NOMO-1 treated with dmso at 0.1 percent for 144 hours (cell line): ENCODE results near the gene FKBP6.
"Not testable (repeated sequence)": the region's sequence is repeated elsewhere in the genome, so short reads cannot be mapped to it uniquely, and the experiment has no call there.

ENCODE experiments used
- DNase-seq: peaks from one replicate; lab custom pipeline; 2025; ENCODE audit not compliant: unreplicated experiment; lab: John Stamatoyannopoulos, UW

Gene FKBP6

DNA sequence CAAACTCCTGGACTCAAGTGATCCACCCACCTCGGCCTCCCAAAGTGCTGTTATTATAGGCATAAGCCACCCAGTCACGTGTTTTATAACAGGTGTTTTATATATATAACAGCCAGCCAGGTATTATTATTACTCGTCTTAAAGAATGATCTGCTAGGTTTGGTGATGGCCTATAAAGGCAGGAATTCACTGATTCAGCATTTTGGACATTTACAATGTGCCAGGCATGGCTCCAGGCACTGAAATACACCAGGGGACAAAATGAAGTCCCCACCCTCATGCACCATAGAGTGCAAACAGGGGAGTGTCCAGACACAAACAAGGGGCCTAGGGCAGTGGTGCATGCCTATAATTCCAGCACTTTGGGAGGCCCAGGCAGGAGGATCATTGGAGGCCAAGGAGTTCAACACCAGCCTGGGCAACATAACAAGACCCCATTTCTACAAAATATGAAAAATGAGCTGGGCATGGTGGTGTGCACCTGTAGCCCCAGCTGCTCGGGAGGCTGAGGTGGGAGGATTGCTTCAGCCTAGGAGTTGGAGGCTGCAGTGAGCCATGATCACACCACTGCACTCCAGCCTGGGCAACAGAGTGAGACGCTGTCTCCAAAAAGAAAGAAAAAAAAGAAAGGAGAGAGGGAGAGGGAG is 4.4 kb upstream of the FKBP6 start:
- DNase-seq, result not testable (repeated sequence)

DNA sequence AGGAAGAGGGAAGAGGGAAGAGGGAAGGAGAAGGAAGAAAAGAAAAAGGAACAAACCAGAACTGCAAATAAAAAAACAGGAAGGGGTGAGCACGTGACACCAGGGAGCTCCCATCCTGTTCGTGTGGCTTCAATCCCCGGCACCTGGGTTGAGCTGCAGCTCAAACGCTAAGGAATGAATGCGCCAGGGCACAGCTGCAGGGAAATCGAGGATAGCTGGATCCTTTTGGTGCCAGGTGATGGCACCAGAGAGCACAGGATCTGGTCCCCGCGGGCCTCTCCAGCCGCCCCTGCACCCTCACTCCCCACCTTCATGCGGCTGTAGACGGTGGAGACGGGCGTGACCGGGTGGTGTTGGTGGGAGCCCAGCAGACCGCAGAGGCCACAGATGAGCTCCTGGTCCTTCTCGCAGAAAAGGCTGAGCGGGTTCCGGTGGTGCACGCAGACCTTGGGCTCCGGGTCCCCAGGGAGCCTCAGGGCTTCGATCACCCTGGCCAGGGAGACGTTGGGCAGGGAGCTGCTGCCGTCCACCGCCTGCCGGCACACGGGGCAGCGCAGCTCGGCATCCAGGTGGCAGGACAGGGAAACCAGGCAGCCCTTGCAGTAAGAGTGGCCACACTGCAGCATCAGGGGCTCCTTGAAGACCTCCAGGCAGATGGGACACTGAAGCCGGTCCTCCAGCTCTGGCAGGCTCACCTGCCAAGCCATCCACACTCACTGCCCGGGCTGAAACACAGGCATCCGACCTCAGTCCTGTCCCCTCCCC is 3.7 kb upstream of the FKBP6 start:
- DNase-seq, result peak; percentile 89

DNA sequence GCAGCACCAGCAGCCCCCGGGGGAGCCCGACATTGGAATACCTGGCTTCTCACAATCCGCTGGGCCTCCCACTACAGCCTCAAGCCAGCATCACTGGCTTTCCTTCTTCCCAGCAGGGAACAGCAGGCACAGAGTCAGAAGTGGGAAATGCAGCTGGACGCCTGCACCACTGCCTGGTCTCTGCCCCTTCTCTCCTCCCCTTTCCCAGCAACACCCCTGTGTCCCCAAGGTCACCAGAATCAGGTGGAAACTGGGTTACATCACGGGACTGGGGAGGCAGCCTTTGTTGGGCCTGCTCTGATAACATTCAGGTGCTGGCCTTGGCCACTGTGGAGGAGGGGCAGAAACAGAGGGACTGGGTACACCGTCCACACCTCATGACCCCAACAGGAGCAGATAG is 2.5 kb upstream of the FKBP6 start:
- not testable (repeated sequence) for DNase-seq

DNA sequence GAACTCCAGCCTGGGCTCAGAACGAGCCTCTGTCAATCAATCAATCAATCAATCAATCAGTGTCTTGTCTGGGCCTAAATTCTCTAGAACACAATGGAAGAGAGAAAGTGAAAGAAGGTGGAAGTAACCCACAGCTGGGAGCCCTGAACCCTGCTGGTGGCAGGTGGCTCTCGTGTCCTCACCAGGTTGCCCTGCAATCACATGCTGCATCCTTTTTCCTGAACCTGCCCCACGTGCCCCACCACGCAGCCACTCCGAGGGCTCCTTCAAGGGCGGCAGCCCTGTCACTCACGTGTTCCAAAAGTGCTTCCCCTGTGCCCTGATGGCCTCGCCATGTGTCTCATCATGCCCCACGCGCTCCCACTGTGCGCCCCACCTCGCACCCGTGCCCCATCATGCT is 512 bp upstream of the FKBP6 start:
- DNase-seq, result not testable (repeated sequence)

DNA sequence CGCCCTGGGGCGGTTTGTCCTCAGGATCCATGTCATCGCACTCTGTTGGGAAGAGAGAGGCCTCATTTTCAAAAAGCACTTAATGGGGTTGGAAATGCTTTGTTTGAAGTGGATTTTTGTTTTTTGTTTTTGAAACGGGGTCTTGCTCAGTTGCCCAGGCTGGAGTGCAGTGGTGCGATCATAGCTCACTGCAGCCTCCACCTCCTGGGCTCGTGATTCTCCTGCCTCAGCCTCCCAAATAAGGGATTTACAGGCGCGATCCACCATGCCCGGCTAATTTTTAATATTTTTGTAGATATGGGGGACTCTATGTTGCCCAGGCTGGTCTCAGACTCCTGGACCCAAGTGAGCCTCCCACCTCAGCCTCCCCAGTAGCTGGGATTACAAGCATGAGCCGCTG is 735 bp downstream of the FKBP6 start:
- no peak for DNase-seq

DNA sequence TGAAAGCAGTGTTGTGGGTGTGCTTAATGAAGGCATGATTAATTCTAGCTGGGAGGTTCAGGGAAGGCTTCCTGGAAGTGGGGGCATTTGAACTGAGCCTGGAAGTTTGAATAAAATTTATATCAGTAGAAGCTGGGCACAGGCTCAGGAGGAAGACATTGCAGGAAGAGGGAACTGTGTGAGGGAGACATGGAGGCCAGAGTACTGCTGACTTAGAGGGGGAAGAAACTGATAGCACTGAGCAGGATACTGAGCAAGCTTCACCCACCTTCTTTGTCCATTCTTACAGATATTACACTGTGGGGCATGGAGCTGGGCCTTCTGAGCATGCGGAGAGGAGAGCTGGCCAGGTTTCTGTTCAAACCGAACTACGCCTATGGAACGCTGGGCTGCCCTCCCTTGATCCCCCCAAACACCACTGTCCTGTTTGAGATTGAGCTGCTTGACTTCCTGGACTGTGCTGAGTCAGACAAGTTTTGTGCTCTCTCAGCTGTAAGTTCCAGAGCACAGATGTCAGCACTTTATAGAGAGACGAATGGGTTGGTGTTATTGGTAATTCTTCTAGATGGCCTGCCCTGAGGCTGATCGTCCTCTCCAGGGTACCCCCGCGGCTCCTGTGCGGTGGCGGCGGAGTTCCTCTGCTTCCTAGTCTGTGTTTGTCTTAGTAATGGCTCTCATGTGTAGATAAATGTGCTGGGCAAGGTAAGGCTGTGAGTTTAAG is 2.1 kb downstream of the FKBP6 start:
- no peak for DNase-seq

DNA sequence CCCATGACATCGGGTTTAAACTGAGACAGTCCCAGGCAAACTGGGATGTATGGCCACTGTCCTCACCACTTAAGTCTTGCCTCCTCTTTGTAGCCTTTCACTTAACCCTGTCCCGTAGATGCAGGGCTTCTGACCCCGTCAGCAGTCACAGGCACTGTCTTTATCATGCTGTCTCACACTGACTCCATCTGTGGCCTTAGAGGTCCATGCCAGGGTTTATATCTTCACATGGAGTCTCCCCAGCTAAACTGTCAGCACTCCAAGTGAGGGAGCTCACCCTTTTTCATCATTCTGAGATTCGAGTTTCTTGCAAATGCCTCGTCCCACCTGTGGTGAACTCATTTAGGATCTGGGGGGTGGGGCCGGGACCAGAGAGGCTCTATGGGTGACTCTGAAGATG is 2.8 kb downstream of the FKBP6 start:
- no peak for DNase-seq

DNA sequence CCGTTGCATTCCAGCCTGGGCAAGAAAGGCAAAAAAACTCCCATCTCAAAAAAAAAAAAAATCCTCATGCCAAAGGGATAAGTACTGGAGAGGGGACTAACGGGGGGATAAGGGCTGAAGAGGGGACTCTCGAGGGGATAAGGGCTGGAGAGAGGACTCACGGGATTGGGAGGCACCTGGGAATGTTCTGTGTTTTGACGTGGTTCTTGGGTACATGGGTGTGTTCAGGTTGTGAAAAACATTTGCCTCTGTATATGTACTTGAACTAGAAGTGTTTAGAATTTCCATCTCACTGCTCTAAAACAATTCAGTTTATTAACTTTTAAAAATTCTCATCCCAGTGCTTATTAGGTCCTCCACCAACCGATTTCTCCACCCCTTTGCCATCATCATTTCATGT is 4.5 kb downstream of the FKBP6 start:
- no peak for DNase-seq

DNA sequence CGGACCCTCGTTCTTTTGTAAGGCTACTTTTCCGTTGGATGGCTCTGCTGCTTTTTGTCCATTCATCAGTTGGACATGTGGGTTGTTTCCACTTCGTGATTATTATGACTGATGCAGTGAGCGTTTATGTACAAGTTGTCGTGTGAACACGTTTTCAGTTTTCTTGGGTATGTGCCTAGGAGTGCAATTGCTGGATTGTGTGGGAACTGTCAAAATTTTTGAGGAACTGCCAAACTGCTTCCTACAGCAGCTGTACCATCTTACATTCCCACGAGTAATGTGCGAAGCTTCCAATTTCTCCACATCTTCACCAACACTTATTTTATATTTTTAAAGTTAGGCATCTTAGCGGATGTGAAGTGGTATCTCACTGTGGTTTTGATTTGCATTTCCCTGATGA is 10.4 kb downstream of the FKBP6 start:
- DNase-seq, result no peak

DNA sequence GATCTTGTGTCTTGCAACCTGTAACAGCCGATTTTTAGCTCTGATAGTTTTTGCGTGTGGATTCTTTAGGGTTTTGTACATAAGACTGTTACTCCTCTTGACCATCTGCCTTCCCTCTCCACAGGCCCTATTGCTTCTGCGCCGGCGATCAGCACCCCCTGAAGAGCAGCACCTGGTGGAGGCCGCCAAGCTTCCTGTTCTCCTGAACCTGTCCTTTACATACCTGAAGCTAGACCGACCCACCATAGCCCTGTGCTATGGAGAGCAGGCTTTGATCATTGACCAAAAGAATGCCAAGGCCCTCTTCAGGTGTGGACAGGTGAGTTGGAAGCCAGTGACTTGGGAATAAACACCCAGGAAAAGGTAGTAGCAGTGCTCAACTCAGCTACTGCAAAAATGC is 12.6 kb downstream of the FKBP6 start:
- DNase-seq, result no peak

DNA sequence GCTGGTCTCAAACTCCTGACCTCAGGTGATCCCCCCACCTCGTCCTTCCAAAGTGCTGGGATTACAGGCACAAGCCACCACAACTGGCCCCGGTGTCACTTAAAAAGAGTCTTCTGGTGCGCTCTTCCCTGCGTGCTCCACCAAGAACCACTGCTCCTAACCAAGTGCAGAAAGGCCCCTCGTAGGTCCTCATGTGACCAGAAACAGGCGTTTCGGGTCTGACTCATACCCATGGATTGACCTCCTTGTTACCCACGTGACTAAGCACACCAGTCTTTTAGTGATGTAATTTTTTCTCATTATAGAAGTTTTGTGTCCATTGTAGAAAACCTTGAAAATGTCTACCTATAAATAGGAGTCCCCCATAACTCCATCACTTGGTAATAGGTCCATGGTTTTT is 13.9 kb downstream of the FKBP6 start:
- DNase-seq, result peak; percentile 93

DNA sequence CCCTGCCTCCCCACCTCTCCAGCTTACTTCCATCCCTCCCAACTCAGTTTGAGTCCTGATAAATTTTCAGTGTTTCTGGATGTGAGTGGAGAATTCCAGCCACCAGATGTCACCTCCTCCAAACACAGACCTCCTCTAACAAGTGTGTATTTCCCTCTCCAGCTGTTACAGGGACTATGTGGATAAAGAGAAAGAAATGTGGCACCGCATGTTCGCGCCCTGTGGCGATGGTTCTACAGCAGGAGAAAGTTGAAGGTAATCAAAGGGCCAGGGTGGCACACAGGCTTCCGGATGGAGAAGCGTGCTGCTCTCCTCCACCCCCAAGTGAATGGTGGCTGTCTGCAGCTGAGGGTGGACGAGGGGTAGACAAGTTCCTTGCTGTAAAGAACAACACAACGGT is 14.7 kb downstream of the FKBP6 start:
- no peak for DNase-seq

DNA sequence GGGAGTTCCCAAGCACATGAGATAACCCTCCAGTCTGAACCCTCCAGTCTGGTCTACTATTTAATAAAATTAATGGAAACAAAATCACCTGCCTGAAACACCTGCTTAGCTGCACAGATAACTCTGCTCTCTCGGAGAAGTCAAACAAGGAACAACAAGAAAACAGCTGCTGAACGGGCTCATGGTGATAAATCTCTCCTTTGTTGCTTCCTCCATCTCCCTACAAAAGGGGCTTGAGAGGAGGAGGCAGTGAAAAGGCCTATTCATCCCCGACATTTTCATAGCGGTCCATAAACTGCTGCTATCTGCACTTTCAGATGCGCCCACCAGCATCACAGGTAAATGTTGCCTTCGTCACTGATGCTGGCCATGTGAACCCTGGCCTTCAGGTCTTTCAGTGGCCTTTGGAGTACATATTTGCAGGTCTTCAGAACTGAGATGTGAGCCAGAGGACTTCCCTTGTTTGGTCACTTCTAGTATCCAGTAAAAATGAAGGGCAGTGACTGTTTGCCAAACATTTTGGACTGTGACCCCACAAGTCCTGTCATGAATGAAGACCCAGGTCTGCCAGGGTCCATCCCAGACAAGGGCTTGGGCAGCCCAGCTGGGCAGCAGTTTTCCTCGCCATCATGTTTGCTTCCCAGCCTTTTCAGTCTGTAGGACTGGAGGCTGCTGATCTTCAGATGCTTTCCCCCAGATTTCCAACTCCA is 15.9 kb downstream of the FKBP6 start:
- no peak for DNase-seq

DNA sequence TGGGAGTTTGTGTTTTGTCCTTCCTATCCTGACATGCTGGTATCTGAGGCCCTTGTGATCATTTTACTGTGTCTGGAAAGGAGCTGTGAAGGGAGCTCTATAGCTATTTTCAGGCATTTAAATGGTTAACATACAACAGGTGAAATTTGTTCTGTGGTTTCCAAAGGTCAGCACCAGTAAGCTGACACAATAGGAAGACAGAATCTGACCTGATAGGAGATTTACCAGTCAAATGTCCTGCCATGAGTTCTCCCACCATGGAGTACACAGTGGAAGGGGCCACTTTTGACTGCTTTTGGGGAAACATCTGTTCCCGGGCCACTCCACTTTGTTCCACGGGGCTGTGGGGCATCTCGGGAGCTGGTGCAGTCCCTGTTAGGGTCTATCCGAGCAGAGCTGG is 17.6 kb downstream of the FKBP6 start:
- DNase-seq, result no peak

DNA sequence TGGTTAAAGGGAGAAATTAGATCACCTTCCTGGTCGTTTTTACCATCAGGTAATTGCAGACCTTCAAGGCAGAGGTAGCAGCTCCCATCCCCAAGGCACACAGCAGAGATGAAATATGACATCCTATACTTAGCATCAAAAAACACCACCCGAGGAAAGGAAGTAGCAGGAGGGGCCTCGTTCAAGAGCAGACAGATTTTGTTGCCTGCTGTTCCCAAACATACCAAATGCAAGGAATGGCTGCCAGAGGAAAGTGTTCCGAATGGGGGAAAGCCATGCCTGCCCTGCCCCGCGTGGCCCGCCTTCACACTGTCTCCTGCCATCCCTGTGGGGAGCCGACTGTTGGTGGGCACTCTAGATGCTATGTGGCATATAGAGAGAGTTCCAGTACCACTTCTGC is 18.0 kb downstream of the FKBP6 start:
- no peak for DNase-seq

DNA sequence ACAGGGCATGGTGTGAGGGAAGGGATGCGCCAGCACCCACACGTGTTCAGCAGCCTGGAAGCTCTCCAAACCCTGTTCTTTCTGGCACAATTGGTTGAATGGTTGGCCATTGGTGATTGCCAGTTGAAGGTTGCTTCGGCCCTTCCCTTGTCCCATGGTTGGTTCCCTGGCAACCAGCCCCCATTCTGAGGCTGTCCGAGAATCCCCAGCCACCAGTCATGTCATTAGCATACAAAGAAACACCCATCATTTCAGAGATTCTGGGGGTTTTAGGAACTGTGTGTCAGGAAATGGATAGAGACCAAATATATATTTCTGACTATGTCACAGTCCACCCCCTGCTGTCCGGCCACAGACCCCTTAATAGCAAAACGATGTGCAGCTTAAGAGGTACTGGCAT is 21.8 kb downstream of the FKBP6 start:
- no peak for DNase-seq

DNA sequence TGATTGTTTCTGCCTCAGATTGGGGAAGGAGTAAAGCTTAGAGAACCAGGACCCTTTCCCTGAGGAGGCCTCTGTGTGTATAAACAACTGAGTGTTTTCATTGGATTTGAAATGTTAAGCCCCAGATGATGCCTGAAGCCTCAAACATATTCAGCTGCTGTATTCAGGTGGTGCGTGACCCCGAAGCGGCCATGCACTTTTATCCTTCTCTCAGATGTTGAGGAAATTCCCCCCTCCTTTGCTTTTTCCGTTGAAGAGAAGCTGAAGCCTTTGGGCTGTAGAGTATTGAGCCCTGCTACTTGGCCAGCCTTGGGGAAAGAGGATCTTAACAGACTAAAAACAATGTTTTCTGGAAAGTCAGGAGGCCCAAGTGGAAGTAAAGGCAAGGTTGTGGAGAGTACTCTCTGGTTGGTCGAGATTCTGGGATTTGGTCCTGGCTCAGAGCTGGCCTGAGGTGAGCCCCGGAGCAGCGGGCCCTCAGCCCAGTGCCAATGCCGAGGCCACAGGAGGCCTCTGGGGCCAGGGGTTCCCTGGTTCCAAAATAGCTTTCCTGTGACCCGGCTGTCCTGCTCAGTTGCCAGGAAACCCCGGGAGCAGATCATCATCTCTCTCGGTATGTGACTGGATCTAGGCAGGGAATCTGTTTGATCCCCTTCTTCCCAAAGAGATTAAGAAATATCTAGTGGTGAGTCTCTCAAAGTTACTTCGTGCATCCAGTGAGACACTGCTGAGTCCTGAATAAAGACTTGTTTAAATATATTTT is 22.5 kb downstream of the FKBP6 start:
- DNase-seq, result no peak

DNA sequence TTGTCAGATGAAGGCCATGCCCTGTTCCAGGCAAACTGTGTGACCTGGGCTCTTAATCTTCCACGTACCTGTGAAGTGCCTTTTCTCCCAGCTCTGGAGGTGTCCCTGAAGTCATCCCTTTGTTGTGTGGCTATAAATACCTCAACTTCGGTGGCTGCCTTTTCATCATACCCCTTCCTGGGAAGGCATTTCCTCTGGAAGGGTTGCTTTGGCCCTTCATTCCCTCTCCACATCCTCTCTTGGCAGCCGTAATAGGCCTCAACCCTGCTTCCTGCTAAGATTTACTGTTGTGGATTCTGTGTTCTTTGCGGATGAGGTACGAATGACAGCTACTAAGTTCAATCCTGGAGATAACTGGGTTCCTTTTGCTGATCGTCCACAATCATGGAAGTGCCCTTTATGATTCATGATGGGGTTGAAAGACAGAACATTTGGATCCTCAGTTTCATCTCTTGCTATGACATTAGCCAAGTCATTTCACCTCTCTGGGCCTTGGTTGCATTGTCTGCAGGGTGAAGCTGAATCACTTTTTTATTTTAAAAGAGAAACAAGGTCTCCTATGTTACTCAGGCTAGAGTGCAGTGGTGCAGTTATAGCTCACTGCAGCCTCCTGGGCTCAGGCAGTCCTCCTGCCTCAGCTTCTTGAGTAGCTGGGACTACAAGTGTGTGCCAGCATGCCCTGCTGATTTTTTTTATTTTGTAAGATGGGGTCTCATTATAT is 23.6 kb downstream of the FKBP6 start:
- no peak for DNase-seq

DNA sequence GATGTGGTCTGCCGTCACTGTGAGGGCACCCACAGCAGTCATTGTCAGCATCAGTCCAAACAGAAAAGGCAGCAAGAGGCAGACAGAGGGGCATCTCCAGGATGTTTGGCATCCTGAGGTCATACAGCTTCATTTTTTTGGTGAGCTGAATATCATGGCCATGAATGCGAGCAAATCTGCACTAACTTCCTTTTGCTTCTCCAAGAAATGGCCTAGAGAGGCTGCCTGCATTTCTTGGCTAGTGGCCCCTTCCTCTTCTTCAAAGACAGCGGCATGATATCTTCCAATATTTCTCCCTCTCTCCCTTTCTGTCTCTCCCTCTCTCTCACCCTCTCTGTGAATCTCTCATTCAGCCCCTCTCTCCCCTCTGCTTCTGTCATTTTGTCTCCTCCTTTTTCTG is 24.8 kb downstream of the FKBP6 start:
- no peak for DNase-seq

DNA sequence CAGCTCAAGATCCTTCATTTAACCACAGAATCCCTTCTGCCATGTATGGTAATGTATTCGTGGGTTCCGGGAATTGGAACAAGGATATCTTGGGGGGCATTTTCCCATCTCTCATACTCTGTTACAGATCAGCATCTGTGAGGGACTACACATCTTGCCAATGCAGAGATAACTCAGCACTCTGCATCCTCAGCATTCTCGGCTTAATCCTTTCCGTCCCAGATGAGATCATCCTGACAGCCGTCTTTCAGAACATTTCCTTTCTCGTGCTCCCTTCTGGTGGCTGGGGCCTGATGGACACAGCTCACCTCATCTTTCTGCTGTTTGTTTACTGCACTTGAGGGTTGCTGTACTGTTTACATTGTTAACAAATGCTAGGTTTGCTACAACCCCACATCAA is 25.3 kb downstream of the FKBP6 start:
- DNase-seq, result no peak
